ENCODE measurements around the gene SLC25A11.
"Not testable (repeated sequence)": the region's sequence is repeated elsewhere in the genome, so short reads cannot be mapped to it uniquely, and the experiment has no call there.

The SLC25A11 gene

GRCh38 chr17:4919511-4920047 is 20.3 kb downstream of the SLC25A11 start:
- DNase-seq: no peak

GRCh38 chr17:4914551-4914950 is 25.3 kb downstream of the SLC25A11 start:
- DNase-seq: not testable (repeated sequence)

DNA sequence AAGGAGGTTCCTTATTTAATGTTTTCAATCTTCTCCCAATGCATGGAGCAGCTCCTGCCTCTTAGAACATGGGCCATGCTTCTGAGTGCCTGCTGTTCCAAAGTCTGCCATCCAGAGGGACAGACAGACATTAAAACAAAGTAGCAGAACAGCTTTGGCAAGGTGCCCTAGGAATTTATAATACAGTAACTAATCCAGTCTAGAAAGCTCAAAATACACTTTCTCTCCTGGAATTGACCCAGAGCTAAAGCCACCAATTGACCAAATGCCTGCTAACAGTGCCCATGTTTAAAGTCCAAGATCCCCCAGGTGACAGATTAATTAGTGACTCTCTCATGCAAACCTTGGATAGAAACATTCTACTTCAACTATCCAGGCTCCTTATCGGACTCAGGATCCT is 25.9 kb downstream of the SLC25A11 start:
- no peak for DNase-seq

GRCh38 chr17:4908711-4909496 is 30.9 kb downstream of the SLC25A11 start:
- DNase-seq: peak; percentile 89

GRCh38 chr17:4908301-4908700 is 31.5 kb downstream of the SLC25A11 start:
- DNase-seq: no peak

GRCh38 chr17:4906642-4907041 is 33.2 kb downstream of the SLC25A11 start:
- not testable (repeated sequence) for DNase-seq

DNA sequence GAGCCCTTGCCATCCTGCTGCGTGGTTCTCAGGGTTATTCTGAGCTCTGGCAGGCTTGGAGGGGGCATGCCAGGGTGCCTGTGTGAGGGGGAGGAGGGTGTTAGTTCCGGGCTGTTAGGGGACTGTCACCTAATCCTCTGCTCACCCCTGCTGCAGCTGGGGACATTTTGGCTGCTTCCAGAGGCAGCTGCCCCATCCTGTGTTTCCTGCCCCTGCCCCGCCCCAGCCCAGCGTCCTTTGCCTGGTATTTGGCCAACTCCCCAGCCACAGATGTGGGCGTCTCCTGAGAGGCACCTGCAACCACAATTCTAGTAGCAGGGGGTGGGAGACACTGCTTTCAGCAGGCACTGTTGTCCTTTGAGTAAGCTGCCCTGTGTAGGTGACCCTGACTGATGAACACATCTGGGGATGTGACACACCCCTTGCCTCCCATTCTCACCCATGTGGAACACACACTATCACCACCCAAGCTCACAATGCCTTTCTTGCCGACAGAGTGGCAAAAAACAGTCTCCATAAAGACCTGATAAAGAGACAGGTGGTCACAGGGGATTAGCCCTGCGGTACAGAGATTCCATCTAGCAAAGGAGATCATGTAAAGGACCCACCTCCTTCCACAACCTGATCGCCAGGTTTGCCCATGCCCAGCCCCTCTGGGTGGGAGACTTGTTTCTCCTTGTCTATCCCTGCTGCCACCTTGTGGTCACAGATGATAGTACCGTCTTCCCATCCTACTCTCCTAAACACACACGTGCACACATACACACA is 36.6 kb downstream of the SLC25A11 start, which contains the start of gene CHRNE:
CHRNE (minus strand) TSS at position 48 of the 768 bp plus-strand sequence; CDS start at position 13, 35 bp downstream.
- DNase-seq: peak; percentile 63

DNA sequence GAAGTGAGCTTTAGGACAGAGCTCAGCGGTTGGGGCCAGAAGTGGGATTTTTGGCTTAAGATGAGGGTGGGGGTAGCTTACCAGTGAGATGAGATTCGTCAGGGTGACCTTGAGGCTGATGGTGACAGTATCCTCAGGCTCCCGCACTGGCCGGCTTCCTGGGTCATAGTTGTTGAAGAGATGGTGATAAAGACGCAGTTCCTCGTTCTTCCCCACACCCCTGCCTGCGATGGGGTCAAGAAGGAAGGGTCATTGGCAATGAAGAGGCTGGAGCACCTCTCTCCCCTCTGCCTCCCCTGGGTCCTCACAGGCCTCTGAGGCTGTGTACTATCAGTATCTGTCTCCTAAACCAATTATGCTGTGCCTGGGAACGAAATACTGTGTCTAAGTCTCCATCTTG is 37.3 kb downstream of the SLC25A11 start:
- no peak for DNase-seq

DNA sequence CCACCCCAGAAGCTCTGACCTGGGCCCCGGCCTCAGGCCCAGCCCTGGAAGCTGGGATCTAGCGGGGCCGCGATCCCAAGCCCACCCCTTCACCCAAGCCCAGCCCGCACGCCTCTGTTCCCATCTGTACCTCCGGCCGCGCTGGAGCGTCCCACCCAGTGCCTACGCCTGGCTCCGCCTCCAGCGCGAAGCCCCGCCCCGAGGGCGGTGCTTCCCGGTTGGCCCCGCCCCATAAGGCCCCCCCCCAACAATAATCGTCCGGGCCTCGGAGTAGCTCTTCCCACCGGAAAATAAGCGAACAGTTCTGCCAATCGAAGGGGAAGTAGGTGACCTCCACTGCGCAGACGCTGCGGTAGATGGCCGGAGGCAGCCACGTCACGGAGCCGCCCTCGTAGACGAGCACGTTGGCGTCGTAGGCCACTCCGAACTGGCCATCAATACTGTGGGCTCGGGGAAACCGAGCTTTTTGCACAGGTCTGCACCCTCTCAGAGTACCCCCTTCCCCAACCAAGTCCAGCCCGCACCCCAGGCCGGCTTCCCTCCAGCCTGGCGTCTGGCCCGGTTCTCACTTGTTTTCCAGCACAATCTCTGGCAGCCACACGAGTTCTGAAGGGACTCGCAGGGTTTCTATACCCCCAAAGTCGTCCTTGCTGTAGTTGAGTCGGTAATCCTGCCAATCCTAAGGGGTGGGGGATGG is 38.0 kb downstream of the SLC25A11 start:
- no peak for DNase-seq

DNA sequence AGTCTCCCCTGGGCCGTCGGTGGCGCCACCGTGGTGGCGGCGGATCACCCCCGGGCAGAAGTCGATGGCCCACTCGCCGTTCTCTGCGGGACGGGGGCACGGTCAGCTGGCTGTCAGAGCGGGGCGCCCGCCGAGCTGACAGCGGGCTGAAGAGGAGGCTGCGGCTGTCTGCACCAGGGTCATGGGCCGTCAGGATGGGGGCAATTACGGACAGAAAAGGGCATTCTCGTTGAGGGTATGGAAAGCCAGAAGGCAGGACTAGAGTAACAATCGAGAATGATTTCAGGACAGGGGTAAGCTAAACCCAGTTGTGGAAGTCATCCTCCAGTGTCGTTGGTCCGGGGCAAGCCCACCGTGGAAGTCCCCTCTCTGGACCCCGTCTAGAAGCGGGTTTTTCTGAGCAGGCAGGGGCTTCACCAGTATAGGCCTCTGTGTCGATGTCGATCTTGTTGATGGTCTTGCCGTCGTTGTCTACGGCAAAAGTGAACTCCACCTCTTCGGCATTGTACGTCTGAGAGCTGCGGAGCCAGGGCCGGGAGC is 38.7 kb downstream of the SLC25A11 start:
- no peak for DNase-seq

GRCh38 chr17:4900231-4901107 is 39.4 kb downstream of the SLC25A11 start:
- no peak for DNase-seq

- peak; percentile 79 for DNase-seq
Observed at GRCh38 chr17:4899341-4900230, 40.3 kb downstream of the SLC25A11 start, which contains the start of gene C17orf107. TSS of gene C17orf107 (plus strand) at chr17:4899536. CDS start at chr17:4899763, 227 bp downstream.

GRCh38 chr17:4898927-4899326 is 40.9 kb downstream of the SLC25A11 start:
- no peak for DNase-seq

GRCh38 chr17:4898351-4898750 is 41.5 kb downstream of the SLC25A11 start:
- DNase-seq: no peak

DNA sequence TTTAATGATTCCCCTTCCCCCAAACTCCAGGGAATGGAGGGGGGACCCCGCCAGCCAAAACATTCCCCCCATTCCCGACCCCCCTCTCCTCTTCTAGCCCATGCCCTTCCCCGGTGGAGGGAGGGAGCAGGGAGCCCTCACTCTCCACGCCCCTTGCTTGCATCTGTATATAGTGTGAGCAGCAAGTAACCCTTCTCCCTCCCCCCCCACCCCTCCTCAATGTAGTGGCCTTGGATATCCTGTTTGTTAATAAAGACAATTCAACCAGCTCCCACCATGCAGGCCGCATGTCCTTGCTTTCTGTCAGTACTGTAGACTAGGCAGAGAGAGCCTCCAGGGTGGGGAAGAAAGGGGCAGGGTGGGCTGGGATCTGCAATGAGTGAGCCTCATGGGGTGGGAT is 42.1 kb downstream of the SLC25A11 start:
- no peak for DNase-seq

- no peak for DNase-seq
Observed at GRCh38 chr17:4897198-4897687, 42.6 kb downstream of the SLC25A11 start.

- DNase-seq: no peak
Observed at GRCh38 chr17:4896332-4897197, 43.3 kb downstream of the SLC25A11 start.

- DNase-seq: no peak
Observed at GRCh38 chr17:4895657-4896331, 44.1 kb downstream of the SLC25A11 start.

Measured in fibroblast of skin of abdomen (primary cell).